ENCODE data around the gene BOC.

Gene BOC

GRCh38 chr3:113249601-113250000 lies 38.2 kb downstream of the BOC start:
- DNase-seq (ENCODE audit: low read depth): no peak

GRCh38 chr3:113250566-113250965 lies 39.2 kb downstream of the BOC start:
- DNase-seq (ENCODE audit: low read depth): no peak

GRCh38 chr3:113251817-113252216 lies 40.5 kb downstream of the BOC start:
- DNase-seq (ENCODE audit: low read depth): no peak

GRCh38 chr3:113252553-113252952 lies 41.2 kb downstream of the BOC start:
- DNase-seq (ENCODE audit: low read depth): no peak

DNA sequence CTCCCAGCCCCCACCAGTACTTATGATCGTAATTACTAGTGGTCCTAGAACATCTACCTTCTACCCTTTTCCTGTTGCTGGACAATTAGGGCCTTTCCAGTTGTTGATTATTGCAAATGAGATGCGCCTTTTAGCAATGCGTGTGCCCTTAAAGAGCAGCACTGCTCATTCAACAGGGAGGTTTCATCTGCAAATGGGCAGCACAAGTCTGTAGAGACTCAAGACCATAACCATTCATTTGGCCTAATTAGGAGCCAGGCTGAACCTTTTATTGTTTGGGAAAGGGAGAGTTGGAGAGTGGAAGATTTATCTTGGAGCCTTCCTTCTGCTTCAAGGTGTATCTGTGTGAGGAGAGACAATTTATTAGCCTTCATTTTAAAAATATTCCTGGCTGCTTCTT lies 42.3 kb downstream of the BOC start:
- no peak for DNase-seq (ENCODE audit: low read depth)

DNA sequence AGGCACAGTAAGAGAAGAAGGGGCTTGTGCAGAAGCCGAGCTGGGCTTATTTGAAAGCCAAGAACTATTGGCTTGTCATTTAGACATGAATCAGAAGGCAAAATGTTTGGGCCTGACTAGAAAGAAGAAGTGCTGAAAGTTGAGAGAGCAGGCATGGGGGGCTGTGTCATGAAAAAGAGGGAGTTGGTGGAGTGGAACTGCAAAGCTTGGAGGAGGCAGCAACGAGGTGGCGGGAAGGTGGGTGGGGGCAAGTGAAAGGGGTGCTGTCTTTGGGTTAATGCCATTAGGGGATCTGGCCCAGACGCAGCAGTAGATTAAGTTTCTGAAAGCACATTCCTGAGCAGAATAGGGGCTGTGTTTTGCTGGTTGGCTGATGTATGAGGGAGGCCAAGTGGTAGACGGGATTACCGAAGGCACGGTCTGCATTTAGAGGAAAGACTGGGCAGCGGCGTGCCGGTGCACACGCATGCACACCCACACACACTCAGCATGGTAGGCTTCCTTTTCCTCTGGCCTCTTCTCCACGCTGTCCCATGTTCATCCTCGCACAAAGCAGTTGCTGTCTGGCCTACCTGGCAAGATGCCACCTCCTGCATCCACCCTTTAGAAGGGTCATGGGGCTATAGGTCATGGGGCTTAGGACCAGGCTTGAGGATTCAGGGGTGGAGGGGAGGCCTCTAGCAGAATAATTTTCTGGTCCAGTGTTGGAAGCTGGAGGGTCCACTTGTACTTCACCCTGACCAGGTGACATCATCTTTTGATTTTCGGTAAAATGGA lies 43.0 kb downstream of the BOC start:
- DNase-seq (ENCODE audit: low read depth): no peak

DNA sequence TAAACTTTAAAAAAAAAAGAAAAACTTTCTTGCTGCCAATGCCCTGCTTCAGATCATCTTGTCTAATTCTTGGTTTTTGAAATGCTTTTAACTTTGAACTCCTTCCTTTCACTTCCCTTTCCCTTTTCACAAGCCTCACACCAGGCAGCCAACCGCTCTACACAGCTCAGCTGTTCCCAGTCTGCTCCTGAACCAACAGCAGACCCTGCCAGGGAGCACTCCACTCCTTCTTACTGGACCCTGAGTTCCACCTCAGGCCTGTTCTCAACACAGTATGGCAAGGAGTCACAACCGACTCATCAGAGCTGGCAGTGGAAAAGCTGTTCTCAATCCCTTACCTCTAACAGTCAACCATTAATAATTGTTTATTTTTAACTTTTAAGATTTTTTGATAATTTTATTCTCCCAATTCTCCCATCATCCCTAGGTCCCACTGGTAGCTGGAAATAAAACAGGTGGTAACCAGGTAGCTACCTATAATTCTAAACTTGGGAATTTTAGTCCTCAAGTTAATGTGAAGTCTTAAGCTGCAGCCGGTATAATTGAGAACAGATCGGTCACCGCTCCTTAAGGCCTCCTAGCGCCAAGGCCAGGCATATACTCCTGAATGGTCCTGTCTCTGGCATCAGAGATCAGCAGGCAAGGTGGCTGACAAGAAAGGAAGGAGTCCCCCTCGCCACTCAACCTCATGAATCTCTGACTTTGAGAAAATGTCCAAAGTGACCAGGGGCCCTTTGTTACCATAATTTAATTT lies 43.9 kb downstream of the BOC start:
- no peak for DNase-seq (ENCODE audit: low read depth)

DNA sequence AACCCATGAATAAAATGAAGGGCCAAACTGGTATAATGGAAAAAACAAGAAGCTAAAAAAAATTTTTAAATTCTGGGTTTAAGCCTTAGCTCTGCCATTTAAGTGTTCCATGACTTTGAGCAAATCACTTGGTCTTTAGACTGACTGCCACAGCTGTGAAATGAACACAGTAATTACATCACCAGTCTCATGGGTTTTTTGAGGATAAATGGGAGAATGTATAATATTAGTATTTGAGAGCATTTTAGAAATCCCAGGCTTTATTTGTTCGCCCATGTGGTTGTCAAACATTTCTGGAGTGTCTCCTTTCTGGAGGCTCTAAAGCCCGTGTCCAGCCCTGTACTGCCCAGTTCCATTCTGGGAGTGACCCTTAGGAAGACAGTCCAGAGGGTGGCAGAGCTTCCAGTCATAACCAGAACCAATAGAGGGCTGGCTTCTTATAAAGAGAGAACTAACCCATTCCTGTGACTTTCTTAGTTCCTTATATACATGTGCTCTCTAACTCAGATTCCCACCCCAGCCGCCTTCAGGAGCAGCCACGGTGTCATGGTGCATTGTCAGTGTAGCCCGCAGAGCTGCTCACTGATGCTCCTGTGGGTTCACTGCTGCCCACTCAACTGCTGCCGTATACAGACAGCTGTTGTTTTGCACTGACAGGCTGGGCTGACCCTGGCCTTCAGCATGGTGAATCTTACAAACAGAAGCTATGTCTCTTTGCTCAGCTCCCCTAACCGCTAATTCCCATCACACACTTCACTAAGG lies 44.7 kb downstream of the BOC start:
- DNase-seq (ENCODE audit: low read depth): no peak

DNA sequence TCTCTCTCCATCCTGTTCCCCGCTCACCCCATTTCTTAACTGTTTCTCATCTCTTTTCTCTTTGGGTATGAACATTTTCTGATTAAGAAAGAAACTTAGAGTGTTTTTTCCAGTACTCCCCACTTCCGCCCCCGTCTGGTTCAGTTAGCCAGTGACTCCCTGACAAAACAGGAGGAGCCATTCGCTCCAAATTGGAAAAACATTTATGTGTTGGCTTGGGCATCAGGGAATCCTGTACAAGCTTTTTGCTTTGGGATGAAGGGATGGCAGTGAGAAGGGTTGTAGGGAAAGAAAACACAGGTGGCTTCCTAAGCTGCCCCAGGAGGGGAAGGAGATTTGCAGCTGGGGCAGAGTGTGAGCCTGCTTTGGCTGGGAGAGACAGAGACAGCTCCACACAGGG lies 47.0 kb downstream of the BOC start:
- no peak for DNase-seq (ENCODE audit: low read depth)

DNA sequence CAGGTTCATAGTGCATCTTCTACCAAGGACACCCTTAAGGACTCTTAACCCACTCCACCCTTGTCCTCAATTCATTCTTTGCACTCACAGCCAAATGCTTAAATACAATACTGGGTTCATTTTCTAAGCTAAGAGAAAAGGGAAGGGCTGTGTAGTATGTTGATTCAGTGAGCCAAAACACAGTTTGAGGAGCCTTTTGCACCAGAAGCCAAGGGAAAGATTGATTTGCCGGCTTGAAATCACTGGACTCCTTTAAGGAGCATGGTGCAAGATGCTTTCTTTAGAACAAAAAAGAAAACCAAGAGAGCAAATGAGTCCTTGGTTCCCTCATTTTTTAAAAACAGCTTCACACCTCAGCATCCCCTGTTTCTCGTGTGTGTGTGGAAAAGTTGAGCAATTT lies 47.8 kb downstream of the BOC start:
- DNase-seq (ENCODE audit: low read depth): no peak

GRCh38 chr3:113261063-113261625 lies 49.8 kb downstream of the BOC start:
- DNase-seq (ENCODE audit: low read depth): no peak

GRCh38 chr3:113261626-113262303 lies 50.4 kb downstream of the BOC start:
- DNase-seq (ENCODE audit: low read depth): no peak

DNA sequence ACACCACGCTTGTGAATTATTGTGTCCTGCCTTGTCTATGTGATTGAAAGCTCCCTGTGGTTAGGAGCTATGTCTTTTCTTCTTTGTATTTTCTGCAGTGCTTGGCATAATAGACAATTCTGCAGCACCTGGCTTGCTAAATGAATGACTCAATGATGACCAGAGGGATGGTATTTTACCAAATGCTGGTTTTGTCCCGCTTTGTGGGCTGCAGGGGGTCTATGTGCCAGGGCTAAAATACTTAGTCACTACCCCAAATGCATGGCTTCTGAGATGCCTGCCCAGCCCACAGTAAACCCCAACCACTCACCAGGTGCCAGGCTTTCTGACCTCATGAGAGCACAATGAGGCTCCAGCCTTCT lies 50.9 kb downstream of the BOC start:
- DNase-seq (ENCODE audit: low read depth): no peak

DNA sequence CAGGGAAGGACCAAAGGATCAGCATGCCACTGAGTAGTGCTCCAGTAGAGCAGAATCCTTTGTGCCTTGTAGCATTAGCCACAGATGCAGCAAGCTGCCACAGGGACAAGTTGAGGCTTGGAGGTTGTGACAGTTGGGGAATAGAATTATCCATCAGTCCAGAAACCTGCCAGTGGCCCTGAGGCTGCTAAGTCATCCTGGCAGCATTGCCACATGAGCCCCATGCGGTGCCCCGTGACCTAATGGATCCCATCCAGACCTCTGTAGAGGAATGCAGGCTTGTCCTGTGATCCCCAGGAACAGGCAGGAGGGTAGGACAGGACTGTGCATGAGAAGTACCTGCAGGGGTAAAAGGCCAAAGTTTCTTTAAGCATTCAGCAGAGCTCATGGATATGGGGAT lies 51.7 kb downstream of the BOC start:
- DNase-seq (ENCODE audit: low read depth): no peak

DNA sequence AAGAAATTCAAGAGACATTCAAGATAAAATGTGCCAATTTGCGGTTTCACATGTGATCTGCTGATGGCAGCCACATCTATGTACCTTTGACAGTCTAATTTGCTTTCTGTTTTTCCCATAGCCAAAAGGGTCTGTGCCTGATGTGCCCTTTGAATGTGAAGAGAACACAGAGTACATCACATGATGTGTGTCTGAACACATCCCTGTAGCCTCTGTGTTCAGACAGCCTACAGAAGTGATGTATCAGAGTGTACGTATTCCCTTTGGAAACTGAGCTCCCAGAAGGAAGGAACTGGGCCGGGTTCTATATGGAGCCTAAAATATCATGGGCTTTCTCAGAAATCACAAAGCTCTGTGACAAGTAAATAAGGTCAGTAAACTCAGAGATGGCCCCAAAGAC lies 52.4 kb downstream of the BOC start:
- DNase-seq (ENCODE audit: low read depth): no peak

DNA sequence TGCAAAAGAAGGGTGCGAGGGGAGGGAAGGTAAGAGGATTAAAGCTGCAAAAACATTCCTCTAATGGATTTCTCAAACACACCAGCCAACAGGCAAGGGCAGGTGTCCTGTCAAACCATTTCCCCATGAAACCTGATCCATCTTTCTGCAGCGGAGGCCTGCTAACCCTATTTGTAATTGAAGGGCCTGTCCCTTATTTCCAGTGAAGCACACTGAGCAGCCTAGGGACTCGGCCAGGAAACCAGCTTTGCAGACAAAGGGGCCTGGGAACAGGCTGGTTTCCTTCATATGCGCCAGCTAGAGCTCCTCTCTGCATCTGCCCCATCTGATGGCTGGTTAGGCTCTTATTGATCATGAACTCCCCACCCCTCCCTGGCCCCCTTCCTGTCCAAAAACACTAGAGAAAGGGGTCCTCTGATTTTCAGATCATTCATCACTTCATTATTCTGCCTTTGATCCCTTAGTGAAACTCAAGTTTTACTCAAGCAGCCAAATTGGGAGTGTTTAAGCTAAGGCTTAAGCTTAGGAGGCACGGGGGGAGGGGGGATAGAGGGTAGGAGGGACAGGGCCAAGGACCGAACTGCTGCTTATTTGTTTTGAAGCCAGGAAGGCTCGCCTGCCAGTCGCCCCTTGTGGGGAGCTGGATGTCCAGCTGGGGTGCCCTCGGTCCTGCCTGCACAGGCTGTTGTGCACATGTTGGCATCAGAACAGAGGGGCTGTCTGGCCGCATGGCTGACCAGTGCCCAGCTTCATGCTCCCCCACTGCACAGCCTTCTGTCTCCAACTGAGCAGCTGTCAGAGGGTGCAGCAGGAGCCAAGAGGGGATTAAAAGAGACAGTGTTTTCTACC lies 53.1 kb downstream of the BOC start:
- DNase-seq (ENCODE audit: low read depth): no peak

DNA sequence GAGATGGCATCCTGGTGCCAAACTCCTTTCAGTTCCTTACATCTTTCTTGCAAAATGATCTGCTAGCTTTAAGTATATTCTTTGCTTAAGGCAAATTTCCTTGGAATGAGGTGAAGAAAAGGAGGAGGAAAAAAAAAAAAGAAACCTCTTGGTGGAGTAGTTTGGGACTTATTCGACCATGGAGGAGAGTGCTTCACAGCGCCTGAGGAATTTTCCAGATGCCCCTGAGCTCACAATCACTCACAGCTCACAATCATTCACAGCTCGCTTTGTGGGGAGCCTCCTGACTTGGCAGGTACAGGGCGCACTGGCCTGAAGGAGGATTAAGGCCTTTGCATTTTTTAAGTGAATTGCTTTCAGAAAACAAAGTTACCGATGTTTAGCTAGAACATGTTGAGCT lies 53.9 kb downstream of the BOC start:
- DNase-seq (ENCODE audit: low read depth): no peak

GRCh38 chr3:113266738-113267137 lies 55.4 kb downstream of the BOC start:
- DNase-seq (ENCODE audit: low read depth): no peak

DNA sequence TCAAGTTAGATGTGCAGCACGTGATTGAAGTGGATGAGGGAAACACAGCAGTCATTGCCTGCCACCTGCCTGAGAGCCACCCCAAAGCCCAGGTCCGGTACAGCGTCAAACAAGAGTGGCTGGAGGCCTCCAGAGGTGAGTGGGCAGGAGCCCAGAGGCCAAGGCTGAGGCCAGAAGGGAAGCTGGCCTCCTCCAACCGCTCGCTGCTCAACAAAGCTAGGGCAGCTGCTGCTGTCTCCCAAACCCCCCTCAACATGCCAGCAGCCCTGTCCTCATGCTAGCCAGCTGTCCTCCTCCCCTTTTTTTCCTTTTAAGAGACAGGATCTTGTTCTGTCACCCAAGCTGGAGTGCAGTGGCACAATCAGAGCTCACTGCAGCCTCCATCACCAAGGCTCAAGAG lies 57.0 kb downstream of the BOC start:
- DNase-seq (ENCODE audit: low read depth): no peak

DNA sequence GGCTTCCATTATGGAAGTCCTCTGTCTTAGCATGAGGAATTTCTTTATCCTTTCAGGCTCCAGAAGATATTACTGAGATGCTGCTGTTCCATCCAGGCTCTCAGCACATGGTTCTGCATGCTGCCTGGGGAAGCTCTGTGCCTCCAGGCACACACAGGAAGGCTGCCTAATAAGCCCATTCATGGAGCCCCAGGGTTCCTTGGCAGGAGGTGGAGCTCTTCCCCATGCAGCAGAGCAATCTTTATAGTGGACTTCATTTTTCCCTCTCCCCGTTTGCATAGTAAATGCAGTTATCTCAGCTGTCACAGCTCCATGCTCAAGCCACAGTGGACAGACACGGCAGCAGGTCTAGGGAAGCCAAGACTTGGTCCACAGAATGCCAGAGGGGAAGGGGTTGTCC lies 57.6 kb downstream of the BOC start:
- no peak for DNase-seq (ENCODE audit: low read depth)

DNA sequence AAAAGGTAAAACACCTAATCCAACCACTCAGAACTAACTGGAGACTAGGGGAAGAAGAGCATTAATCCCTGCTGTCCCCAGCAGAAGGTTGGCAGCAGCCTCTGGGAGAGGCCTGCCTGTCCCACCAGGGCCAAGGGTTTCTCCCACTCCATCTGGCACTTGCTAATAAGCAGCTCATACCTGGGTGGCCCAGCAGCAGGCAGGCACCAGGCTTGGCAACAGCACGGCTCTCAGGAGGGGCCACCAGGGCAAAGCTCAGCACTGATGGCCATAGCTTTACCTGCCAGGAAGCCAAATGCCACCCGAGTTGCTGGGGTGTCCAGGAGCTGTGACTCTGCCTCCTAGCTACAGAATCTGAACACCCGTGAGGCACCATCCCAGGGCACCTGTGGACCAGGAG lies 58.3 kb downstream of the BOC start:
- DNase-seq (ENCODE audit: low read depth): no peak

Measured in iris pigment epithelial cell (primary cell).